ENCODE measurements around the gene CST9.
"Not testable (repeated sequence)": the region's sequence is repeated elsewhere in the genome, so short reads cannot be mapped to it uniquely, and the experiment has no call there.

The CST9 gene

DNA sequence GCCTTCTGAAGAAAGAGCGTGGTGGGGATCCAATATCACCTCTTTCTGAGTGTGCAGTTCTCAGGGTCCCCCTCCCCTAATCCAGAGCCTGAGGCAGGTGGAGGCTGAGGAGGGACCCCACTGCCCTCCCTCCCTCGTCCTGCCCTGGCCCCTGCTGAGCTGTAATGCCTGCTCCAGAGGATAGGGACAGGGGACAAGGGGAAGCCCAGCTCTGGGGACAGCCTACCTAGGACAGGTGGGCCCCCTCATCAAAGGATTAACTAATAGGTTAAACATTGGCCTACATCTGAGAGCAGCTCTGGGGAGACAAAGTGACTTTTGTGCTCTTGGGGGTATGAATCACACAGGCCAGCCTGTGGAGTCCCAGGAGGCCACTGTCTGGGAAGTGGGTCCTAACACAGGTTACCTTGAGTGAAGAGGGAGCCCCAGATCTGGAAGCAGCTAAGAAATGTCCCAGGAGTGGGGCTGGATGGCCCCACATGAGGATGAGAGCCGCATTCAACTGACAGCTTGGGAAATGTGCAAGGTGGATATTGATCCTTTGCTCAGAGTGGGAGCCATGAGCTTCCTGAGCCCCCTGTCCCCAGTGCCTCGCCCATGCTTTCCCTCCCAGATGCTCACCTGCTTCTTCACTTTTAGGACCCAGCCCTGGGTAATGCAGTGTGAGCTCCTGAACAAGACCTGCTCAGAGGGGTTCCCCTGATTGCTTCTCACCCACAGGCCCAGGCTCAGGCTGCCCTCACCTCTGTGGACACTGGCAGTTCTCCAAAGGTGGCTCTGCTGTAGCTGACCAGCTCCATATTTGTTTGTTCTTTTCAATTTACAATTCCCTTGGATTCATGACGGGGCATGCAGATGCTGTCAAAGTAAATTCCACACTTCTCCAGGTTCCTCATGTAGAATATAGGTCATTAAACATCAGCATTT is 19.6 kb downstream of the CST9 start:
- no peak for FAIRE-seq

DNA sequence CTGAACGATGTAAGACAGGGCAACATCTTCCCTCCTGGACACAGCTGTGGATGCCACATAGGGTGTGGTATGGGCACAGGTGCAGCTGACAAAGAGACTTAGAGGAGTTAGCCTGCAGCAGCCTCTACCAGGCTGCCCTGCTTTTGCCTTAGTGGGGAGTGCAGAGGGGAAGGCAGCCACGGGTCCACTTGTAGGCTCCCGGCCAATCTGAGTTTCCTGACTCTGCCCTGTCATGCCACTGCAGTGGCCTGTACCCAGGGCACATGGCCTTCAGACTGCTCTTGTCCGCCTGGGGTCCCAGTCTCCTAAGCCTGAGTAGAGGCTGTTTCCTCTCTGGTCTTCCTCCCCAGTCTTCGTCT is 20.3 kb downstream of the CST9 start:
- FAIRE-seq: no peak

DNA sequence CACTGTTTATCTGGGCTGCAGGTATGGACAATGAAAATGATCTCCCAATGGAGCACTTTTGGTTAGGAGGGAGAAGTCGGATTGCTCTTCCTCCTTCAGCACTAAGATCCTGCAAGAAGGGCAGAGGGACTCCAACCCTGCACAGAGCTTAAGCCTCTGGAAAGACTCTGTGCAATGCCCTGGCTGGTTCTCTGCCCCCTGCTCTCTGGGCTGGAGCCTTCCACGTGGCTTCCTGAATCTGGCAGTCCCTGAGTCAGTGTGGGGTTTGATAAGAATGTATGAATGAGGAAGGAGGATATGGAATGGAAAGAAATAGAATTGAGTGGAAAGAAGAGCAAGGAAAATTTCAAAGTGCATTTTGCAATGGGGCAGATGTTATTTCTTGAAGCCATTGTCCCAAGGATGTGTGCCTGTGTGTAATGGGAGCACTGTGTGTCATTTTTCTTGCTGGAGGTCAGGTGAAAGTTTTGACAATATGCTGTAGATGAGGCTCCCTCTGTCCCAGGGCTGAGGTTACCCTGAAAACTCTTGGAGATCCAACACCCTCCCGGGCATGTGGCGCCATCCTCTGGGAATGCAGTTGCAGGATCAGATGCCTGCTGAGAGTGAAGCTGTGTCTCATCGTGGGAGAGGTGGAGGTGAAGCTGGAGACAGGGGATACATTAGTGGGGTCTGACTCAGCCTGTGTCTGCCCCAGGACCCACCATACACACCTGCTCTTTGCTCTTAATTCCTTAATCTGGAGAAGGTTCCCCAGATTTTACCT is 21.1 kb downstream of the CST9 start:
- no peak for FAIRE-seq

DNA sequence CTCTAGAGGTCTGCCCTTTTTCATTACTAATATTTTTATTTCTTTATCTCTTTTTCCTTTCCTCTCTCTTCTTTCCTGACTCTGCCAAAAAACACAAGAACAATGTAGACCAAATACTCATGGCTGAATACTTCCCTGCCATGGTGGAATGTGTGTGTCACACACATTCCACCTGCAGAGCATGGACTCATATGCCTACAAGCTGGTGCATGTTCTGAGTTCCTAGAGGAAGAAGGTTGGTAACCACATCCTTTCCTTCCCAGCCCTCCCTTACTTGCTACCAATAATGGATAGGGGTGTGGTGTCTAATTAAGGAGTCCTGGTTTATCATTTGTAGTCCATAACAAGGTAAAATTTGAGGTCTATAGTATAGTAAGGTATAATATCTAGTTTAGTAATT is 22.2 kb downstream of the CST9 start:
- FAIRE-seq: no peak

DNA sequence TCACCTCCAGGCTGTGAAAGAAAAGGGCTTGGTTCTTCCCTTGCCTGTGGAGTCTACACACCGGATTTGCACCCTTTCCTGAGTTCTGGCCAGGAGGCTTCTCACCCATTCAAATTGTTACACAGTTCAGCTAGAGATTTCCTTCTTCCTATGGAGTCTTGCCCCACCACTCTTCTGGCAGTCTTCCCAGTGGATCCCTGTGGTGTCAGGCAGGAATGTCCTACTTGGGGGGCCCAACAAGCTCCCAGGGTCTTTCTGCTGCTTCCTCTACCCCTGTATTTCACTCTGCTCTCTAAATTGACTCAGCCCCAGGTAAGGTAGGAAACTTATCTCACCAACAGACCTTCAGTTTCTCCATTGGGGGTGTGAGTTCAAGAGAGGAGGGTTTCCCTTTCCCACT is 23.4 kb downstream of the CST9 start:
- FAIRE-seq: no peak

GRCh38 chr20:23581833-23582232 is 23.9 kb downstream of the CST9 start:
- not testable (repeated sequence) for FAIRE-seq

DNA sequence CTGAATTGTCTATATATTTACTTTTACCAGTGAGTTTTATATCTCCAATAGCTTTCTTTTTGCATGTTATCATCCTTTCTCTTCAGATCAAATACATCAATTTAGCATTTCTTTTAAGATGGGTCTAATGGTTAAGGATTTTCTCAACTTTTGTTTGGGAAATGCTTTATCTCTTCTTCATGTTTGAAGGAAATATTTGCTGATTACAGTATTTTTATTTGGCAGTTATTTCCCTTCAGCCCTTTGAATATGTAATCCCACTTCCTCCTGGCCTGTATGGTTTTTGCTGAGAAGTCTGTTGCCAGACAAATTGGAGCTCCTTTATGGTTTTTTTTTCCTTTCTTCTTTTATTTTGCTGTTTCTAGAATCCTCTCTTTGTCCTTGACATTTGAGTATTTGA is 30.7 kb downstream of the CST9 start:
- FAIRE-seq: no peak

DNA sequence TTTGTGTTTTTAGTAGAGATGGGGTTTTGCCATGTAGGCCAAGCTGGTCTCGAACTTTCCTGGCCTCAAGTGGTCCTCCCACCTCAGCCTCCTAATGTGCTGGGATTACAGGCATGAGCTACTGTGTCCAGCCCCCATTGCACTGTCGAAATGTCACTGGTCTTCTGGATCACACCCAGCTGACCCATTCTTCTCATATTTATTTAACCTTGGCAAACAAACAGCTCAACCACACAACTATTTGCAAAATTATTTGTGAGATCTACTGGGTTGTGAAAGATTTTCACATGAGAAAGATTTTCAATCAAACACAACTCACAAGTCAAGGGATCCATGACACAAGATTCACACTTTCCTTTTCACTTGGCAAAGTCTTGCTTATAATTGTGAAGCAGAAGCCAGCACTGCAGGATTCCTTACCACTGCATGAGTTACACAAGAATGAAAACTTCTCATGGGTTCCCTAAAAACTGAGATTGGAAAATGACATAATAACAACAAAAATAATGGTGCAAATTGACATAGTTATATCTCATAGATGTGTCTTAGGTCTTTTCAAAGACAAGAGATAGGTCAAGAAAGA is 35.4 kb downstream of the CST9 start:
- no peak for FAIRE-seq

DNA sequence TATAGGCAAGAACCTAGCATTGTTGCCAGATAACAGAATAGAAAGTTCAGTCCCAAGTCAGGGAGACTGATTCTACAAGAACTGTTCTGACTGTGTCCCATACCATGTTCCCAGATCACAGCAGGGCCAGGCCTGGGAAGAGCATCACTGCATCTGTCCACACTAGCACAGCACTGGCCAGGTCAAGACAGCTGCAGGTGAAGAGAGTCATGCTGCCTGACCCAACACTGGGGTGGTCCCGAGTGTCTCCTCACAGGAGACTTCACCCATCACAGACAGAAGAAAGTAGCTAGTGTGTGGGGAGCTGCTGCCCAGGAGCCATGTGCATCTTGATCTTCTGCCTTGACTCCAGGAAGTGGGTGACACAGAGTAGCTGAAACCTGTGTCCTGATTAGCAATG is 36.1 kb downstream of the CST9 start:
- FAIRE-seq: no peak

GRCh38 chr20:23568971-23569330 is 36.8 kb downstream of the CST9 start:
- FAIRE-seq: no peak

GRCh38 chr20:23568320-23568970 is 37.3 kb downstream of the CST9 start, which contains the start of gene CST9L:
Gene CST9L, minus strand, starts transcription at chr20:23568484. Its CDS starts 34 bp downstream, at chr20:23568450.
- no peak for FAIRE-seq

GRCh38 chr20:23566199-23566932 is 39.4 kb downstream of the CST9 start:
- no peak for FAIRE-seq

- no peak for FAIRE-seq
Measured at GRCh38 chr20:23565503-23566045, 40.1 kb downstream of the CST9 start.

DNA sequence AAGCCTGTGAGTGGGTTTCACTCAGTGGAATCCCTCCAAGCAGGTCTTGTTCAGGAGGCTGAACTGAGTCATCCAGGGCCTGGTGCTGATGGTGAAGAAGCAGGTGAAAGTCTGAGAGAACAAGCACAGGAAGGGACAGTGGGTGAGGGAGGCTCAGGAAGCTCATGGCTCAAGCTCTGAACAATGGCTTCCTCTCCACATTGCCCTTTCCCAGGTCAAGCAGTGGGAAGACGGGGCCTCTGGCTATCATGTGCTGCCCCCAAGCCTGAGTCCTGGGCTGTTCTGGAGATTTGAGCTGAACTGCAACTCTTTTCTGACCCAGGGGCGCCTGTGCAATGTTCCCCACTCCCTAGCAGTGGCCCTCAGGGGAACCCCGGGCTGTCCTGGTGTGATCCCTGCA is 40.8 kb downstream of the CST9 start:
- no peak for FAIRE-seq

GRCh38 chr20:23562721-23563342 is 42.9 kb downstream of the CST9 start:
- no peak for FAIRE-seq

GRCh38 chr20:23554401-23554800 is 51.3 kb downstream of the CST9 start:
- FAIRE-seq: no peak
